HG02840 (cell line): Measurements from ENCODE around the gene DOCK9.
A peak's percentile ranks its signal among the peaks of the same experiment; 100 is the strongest.

Source experiments
- ATAC-seq: cut with Tn5 transposase; IDR thresholded peaks from one replicate; pipeline ENCODE4 v1.9.1; 2021; ENCODE audit warnings: mild to moderate bottlenecking, moderate library complexity, moderate number of reproducible peaks; ENCODE audit not compliant: unreplicated experiment, low FRiP score

DOCK9 gene

GRCh38 chr13:98889419-98890085, 88.3 kb downstream of the DOCK9 start:
- no peak for ATAC-seq

DNA sequence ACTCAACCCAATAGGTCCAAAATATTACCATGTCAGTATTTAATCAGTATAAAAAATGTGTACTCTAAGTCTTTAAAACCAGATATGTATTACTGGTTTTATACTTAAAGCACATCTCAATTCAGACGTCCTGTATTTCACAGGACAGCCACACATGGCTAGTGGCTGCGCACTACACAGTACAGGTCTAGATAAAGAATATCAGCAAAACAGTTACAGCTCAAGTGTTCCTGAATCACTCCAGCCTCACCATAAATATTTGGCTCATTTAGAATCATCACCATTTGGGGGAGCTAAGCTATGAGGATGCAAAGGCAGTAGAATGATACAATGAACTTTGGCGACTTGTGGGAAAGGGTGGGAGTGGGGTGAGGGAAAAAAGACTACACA, 89.0 kb downstream of the DOCK9 start:
- no peak for ATAC-seq

DNA sequence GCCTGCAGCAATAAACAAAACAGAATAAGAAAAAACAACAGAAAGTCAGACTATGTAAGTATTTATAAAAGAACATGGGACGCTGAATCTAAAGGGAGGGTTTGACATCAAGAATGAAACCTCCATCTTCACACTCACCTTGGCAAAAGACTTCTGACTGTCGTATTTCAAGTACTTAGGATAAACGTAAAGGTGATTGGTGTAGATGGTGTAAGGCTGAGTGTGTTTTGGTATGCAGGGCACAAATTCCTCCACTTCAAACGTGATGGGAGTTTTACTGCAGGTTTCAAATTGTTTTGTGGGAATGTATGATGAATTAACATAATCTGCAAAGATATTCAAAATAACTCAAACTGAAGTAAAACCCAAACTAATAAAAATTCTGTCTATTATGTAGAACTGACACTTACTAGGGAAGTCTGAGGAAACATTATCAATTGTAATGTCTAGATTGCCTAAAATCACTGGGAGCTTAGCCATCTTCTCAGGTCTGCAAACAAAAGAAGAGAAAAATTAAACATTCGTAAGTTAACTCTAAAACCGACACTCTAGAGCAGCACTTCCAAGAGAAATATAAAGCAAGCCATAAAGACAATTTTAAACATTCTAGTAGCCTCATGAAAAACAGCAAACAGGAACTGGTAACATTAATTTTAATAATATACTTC, 89.5 kb downstream of the DOCK9 start:
- no peak for ATAC-seq

DNA sequence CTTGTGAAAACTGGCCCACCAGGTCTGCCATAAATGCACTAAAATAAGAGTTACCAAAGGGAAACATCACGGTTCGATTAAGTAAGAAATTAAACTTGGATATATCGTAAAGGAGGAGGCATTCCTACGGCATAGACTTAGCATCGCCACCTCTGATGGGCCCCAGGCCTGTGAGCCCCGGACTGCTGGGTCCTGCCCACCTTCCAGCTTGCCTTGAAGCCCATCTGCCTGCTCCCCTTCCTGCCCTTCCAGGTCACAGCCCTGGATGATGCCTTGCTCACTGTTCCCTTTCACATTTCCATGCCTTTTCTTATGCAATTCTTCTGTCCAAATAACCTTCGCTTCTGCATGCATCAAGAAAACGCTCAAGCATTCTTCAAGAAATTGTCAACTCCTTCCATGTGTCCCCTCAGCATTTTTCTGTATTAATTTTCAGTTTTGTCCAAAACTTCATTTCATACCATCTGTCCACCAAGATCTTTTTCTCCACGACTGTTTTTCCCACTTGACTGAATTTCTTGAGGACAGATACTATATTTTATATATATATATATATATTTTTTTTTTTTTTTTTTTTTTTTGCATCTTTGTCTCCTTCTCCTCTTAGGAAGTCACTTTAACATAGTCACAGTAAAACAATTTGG, 91.2 kb downstream of the DOCK9 start:
- no peak for ATAC-seq

DNA sequence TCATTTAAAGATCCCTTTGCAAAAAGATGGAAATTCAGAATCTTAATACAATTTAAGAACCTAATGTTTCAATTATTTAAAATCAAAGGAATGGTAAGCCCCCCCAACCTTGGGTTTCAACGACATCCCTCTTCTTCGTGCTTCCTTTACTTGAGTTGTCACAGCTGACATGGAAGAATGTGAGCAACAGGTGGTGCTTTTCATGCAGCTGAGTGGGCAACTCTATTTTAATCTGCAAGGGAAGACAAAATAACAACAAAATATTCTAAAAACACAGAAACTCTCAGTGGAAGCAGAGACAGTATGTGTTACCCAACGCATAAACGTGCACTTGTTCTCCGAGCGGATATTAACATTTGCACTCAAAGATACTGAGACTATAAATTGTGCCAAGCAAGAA, 92.3 kb downstream of the DOCK9 start:
- ATAC-seq = no peak

- no peak for ATAC-seq
These were observed 93.9 kb downstream of the DOCK9 start for GRCh38 chr13:98883998-98884397.

DNA sequence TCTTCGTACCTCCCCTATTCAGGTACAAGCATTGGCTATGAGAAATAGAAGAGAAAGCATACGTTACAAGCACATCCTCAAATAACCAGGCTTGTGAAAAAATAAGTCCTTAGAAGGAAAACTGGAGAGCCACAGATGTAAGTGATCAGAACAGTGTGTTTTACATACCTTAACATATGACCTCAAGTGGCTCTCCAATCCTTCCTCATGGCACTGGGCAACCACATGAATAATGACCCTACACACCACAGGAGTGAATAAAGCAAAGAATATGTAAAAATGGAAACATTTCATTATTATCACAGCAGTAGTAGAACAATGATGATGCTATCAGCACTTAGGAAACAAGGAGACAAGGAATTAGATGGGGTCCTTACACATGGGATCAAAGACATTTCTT, 96.5 kb downstream of the DOCK9 start:
- ATAC-seq = no peak

- ATAC-seq = no peak
These were observed 97.2 kb downstream of the DOCK9 start for GRCh38 chr13:98880677-98881076.

- ATAC-seq = no peak
These were observed 97.9 kb downstream of the DOCK9 start for GRCh38 chr13:98879957-98880356.

GRCh38 chr13:98879127-98879520, 98.7 kb downstream of the DOCK9 start:
- ATAC-seq = no peak

- ATAC-seq = no peak
These were observed 99.3 kb downstream of the DOCK9 start for GRCh38 chr13:98878486-98879126.

DNA sequence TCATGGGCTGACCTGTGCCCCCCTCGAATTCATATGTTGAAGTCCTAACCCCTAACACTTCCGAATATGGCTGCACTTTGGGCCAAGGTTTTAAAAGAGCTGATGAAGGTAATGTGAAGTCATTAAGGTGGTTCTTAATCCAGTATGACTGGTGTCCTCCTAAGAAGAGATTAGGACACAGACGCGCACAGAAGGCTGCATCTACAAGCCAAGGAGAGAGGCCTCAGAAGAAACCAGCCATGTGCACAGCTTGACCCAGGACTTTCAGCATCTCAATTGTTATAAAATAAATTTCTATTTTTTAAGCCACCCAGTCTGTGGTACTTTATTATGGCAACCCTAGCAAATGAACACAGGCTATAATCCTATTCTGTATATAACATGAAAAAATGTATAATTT, 99.9 kb downstream of the DOCK9 start:
- no peak for ATAC-seq

GRCh38 chr13:98877466-98877865, 100.4 kb downstream of the DOCK9 start:
- ATAC-seq = no peak

- ATAC-seq = peak; percentile 93
These were observed 102.6 kb downstream of the DOCK9 start for GRCh38 chr13:98875146-98875729.

DNA sequence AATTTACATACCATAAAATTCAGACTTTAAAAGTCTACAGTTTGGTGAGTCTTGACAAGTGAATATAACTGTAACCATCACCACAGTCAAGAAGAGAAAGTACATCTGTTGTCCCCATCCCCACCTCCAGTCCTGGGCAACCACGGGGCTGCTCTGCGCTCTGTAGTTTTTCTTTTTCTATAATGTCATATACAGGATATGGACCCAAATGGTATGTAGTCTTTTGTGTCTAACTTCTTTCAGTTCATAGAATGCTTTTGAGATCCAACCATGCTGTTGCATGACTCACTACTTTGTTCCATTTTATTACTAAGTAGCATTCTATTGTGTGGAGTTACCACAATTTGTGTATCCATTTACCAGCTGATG, 103.9 kb downstream of the DOCK9 start:
- ATAC-seq = no peak

GRCh38 chr13:98873377-98874028, 104.4 kb downstream of the DOCK9 start:
- ATAC-seq = no peak

DNA sequence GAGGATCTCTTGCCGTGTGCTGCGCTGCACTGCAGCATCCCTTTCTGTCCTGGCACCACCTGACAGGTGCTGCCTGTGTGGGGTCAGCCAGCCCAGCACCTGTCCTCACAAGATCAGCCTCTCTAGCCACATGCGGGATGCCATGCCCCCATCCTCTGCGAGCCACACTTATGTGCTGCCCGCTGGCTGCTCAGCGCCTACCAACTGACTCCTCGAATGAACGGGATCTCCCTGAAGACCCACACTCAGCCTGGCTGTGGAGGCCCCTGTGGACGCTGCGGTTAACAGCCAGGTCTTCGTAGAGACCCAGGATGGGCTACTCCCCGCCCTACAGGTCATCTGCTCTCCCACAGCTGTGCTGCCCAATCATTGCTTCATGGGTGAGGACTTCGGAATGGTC, 106.1 kb downstream of the DOCK9 start:
- ATAC-seq = no peak

DNA sequence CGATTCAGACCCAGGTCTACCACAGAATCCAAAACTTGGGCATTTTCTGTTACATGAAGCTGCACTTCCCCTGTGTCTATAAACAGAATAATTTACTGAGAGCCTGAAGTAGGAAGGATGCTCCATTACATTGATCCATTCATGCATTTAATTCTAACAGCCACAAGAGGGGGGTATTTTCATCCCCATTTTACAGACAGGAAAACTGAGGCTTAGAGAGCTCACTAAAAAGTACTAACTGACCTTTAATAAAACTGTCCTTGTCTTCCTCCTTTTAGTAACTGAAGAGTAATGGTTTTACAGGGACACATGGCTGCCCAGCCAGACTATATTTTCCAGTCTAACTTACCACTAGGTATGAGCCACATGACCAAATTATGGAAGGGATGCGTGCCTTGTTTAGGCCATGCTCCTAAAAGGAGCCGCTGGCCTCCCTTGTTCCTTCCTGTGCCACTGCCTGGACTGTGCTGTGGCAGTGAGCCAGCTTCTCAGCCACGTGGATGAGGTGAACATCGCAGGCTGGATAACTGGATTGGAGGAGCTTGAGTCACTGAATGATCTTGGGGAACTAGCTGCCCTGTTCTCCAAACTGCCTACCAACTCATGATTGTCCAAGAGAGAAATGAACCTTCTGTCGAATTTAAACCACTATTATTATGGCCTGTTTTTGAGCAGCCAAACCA, 108.3 kb downstream of the DOCK9 start:
- no peak for ATAC-seq

- no peak for ATAC-seq
These were observed 108.9 kb downstream of the DOCK9 start for GRCh38 chr13:98868932-98869331.

GRCh38 chr13:98866882-98867281, 111.0 kb downstream of the DOCK9 start:
- no peak for ATAC-seq
